Uterus (tissue), 2 donors: ENCODE results near the gene DRG2.

Source experiments
- POLR2A ChIP-seq, 2 donors: fragments of 450-650 bp; IDR thresholded peaks; one replicate each; pipeline ENCODE4 v1.6.1; 2016; ENCODE audit warnings: antibody characterized with exemption in 2 of 2, mild to moderate bottlenecking in 1 of 2, moderate library complexity in 1 of 2
- TF ChIP-seq, protein P1 (sequence below), 4 experiments: fragments of 200-600 bp in 2 of 4; fragments of 450-650 bp in 2 of 4; sonication (generic) in 2 of 4; IDR thresholded peaks; one replicate each; pipeline ENCODE4 v1.5.1; 2016 to 2019; ENCODE audit warnings: antibody characterized with exemption in 4 of 4, mild to moderate bottlenecking in 2 of 4, moderate library complexity in 1 of 4

- TF ChIP-seq, protein P1, sequence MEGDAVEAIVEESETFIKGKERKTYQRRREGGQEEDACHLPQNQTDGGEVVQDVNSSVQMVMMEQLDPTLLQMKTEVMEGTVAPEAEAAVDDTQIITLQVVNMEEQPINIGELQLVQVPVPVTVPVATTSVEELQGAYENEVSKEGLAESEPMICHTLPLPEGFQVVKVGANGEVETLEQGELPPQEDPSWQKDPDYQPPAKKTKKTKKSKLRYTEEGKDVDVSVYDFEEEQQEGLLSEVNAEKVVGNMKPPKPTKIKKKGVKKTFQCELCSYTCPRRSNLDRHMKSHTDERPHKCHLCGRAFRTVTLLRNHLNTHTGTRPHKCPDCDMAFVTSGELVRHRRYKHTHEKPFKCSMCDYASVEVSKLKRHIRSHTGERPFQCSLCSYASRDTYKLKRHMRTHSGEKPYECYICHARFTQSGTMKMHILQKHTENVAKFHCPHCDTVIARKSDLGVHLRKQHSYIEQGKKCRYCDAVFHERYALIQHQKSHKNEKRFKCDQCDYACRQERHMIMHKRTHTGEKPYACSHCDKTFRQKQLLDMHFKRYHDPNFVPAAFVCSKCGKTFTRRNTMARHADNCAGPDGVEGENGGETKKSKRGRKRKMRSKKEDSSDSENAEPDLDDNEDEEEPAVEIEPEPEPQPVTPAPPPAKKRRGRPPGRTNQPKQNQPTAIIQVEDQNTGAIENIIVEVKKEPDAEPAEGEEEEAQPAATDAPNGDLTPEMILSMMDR (IDR thresholded peaks at IDR 0.05), result no peak
- TF ChIP-seq POLR2A (IDR thresholded peaks at IDR 0.05), result no peak
Observed at GRCh38 chr17:18039535-18040260, 48.0 kb upstream of the DRG2 start.
